ENCODE results near the gene TMTC1. TPM values are rescaled to one million over a fixed set of nuclear protein-coding genes. Genes with fewer than 3 reads are reported as not detected.
"Not testable (repeated sequence)": the region's sequence is repeated elsewhere in the genome, so short reads cannot be mapped to it uniquely, and the experiment has no call there.

TMTC1 gene
- not detected in 2 replicates for total RNA-seq (2014; rRNA removed; shearing (Covaris generic))

- in situ Hi-C loops (cut with HindIII; ENCODE audit: low sequenced_read_pairs), result no loop called here
- no peak for DNase-seq (ENCODE audit: low spot score)
Observed at GRCh38 chr12:29783773-29784666, at the start of gene TMTC1. Gene TMTC1, minus strand, starts transcription at chr12:29783942. Its CDS starts 191 bp downstream, at chr12:29783751.

DNA sequence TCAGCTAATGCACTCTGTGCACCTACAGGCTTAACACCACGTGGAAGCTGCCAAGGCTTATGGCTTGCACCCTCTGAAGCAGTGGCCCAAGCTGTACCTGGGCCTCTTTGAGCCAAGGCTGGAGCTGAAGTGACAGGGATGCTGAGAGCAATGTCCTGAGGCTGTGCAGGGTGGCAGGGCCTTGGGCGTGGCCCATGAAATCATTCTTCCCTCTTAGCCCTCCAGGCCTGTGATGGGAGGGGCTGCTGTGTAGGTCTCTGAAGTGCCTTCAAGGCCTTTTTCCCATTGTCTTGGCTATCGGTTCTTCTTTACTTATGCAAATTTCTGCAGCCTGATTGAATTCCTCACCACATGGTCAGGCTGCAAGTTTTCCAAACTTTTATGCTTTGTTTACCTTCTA is 47.4 kb upstream of the TMTC1 start:
- in situ Hi-C loops (cut with HindIII; ENCODE audit: low sequenced_read_pairs), result no loop called here

DNA sequence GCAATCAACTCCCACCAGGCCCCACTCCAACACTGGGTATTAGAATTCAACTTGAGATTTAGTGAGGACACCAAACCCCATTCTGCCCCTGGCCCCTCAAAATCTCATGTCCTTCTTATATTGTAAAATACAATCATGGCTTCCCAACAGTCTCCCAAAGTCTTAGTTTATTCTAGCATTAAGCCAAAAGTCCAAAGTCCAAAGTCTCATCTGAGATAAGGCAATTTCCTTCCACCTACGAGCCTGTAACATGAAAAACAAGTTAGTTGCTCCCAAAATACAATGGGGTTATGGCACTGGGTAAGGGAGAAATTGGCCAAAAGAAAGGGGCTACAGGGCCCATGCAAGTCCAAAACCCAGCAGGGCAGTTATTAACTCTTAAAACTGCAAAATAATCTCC is 46.6 kb upstream of the TMTC1 start:
- in situ Hi-C loops (cut with HindIII; ENCODE audit: low sequenced_read_pairs), result no loop called here
- no peak for DNase-seq (ENCODE audit: low spot score)

More for the DNA sequence above, 47.4 kb upstream of the TMTC1 start:
- no peak for DNase-seq (ENCODE audit: low spot score)

- in situ Hi-C loops (cut with HindIII; ENCODE audit: low sequenced_read_pairs), result no loop called here
- DNase-seq (ENCODE audit: low spot score), result no peak
Observed at GRCh38 chr12:29818916-29819623, 35.3 kb upstream of the TMTC1 start.

DNA sequence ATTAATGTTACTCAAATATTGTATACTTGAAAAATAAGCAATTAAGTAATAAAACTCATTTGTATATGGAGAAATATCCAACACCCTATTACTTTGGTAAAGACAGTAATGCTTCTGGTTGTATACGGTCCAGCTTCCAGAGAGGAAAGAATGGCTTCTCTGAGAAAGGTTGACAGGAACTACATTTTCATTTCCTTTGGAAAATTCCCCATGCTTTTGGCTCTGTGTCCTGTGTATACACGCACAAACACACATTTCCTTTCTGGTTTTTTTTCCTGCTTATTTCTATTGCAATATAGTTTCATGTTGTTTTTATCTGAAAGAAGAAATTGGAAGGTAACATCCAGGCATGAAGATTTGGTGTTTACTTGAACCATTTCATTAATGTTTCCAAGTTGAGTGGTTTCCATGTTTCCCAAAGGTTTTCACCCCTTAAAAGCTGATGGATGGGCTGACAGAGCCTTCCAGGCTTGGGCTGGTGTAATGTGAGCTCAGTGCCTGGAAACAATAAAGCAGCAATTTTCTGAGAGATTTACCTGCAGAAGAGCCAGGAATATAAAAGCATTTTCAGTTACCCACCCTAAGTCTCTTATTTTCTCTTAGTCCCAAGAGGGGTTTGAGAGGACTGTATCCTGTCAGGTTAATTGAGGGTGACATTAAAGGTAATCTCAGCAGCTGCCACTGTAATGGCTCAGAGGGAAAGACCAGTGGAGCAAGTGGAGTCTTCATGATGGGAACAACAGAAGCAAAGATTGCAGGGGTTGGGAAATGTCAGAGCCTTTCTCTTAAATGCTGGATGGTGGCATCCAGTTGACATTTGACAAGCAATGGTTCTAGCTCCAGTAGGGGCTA is 33.4 kb upstream of the TMTC1 start:
- no peak for DNase-seq (ENCODE audit: low spot score)
- in situ Hi-C loops (cut with HindIII; ENCODE audit: low sequenced_read_pairs), result no loop called here

GRCh38 chr12:29809616-29810361 is 26.0 kb upstream of the TMTC1 start:
- in situ Hi-C loops (cut with HindIII; ENCODE audit: low sequenced_read_pairs); DNase-seq (ENCODE audit: low spot score): not testable (repeated sequence)

- in situ Hi-C loops (cut with HindIII; ENCODE audit: low sequenced_read_pairs), result no loop called here
- DNase-seq (ENCODE audit: low spot score), result no peak
Observed at GRCh38 chr12:29807129-29807528, 23.4 kb upstream of the TMTC1 start.

DNA sequence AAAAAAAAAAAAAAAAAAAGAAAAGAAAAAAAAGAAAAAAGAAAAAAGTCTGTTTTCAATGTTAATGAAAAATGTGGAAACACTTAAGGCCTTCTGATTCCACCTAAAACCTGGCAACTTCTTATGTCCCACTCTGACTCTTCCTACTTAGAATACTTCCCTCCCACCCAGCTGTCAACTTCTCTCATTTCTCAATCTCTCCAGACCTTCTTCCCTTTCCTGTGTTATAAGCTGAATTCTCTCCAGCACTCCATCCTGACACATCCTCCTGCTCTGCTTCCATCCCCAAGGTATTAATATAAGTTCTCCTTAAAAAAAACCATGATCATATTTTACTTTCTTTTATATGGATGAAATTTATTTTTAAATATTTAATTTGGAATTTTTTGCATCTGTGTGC is 20.3 kb upstream of the TMTC1 start:
- in situ Hi-C loops (cut with HindIII; ENCODE audit: low sequenced_read_pairs), result no loop called here
- no peak for DNase-seq (ENCODE audit: low spot score)

DNA sequence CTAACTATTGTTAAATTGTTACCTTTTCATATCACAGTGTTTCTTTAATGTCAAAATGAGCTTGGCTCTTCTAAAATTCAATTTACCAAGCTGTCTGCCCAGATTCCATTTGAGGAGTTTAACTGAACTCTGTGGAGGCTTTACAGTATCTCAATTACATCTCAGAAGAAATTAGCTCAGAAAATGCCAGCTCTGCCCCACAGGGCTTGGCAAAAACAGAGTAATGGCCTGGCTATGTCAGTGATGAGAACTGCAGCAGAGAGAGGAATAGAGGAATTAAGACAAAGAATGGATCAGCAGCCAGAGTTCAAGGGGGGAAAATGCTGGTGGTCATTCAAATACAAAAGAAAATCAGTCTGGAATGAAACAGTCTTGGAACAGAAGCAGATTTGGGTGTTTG is 15.8 kb upstream of the TMTC1 start:
- in situ Hi-C loops (cut with HindIII; ENCODE audit: low sequenced_read_pairs), result no loop called here
- no peak for DNase-seq (ENCODE audit: low spot score)

- in situ Hi-C loops (cut with HindIII; ENCODE audit: low sequenced_read_pairs), result no loop called here
Observed at GRCh38 chr12:29797565-29798355, 14.0 kb upstream of the TMTC1 start.

GRCh38 chr12:29796823-29797263 is 13.1 kb upstream of the TMTC1 start:
- in situ Hi-C loops (cut with HindIII; ENCODE audit: low sequenced_read_pairs), result no loop called here
- no peak for DNase-seq (ENCODE audit: low spot score)

More at GRCh38 chr12:29797565-29798355, 14.0 kb upstream of the TMTC1 start:
- DNase-seq (ENCODE audit: low spot score), result no peak

DNA sequence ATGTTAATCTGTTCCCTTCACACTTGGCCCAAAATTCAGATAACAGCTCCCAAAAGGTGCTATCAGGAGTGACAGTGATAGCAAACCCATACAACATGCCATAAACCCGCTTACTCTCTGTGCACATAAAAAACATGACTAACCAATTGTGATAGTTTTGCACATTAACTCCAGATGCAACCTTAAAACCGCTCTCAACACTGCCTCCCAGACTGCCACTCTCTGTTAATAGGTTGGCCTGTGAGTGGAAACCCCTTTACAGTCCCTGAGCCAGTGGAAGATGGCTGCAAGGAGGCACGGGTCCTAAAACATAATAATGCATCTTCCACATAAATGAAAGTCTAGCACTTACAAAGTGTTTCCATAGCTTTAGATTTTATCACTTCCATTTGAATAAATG is 12.0 kb upstream of the TMTC1 start:
- in situ Hi-C loops (cut with HindIII; ENCODE audit: low sequenced_read_pairs), result no loop called here
- DNase-seq (ENCODE audit: low spot score), result no peak

- DNase-seq (ENCODE audit: low spot score), result no peak
- in situ Hi-C loops (cut with HindIII; ENCODE audit: low sequenced_read_pairs), result no loop called here
Observed at GRCh38 chr12:29794862-29795261, 11.1 kb upstream of the TMTC1 start.

GRCh38 chr12:29792853-29793252 is 9.1 kb upstream of the TMTC1 start:
- in situ Hi-C loops (cut with HindIII; ENCODE audit: low sequenced_read_pairs), result no loop called here

GRCh38 chr12:29792132-29792531 is 8.4 kb upstream of the TMTC1 start:
- in situ Hi-C loops (cut with HindIII; ENCODE audit: low sequenced_read_pairs), result no loop called here
- no peak for DNase-seq (ENCODE audit: low spot score)

More at GRCh38 chr12:29792853-29793252, 9.1 kb upstream of the TMTC1 start:
- no peak for DNase-seq (ENCODE audit: low spot score)

DNA sequence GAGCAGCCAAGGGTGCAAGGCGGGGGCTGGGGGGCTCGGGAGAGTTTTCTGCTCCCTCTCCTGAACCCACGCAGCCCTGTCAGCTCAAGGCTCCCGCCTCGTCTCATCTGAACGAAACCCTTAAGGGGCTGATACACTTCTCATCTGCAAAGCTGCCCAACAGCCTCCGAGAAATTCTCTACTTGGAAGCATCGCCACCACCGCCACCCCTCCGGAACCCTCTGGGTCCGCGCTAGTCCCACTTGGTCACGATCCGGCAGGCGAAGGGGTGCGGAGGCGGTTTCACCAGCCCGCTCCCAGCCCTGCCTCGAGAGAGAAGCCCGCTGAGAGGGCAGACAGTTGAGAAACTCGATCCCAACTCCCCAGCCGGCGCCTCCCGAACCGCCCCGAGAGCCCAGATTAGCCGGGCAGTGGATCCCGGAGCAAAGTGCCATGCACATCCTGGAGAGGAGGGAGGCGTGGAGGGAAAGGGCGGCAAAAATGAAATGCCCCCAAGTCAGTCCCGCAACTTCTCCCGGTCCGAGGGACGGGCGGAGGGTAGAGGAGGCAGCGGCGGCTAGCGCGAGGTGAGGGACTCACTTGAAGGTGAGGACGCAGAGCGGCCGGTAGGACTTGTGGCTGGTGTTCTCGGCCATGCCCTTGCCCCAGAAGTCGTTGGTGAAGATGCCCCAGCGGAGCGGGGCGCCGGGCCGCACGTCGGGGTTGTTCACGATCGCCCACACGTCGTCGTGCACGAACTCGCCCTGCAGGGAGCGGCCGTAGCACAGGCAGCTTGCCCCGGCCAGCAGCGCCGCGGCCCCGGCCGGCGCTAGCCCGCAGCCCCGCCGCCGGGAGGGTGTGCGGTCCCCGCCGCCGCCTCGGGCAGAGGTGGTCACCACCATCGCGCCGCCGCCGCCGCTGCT is 620 bp downstream of the TMTC1 start:
- DNase-seq (ENCODE audit: low spot score), result no peak
- in situ Hi-C loops (cut with HindIII; ENCODE audit: low sequenced_read_pairs), result no loop called here

DNA sequence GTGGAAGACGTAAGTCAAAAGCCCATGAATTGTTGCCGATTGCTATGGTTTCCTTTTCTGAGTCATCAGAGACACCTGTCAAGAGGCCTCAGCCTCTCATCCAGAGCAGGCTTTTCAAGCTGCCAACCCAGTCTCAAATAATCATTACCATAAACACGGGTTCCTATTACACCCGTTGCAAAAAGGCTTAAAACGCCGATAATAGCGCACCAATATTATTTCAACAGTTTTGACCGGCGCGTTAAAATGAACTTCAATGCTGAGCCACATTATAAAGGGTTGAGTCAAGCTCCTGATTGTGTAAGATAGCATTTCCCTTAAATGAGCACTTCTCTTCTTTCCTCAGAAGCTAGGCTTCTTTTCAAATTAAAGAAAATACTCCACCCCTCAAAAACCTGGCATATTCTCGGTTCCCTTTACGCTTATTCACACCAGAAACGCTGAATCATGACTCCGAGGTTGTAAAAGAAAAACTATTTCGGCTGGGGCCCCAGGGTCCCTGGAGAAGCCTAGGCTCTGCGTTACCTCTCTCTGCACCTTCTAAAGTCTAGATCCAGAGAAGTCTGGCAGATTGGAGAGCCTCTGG is 1.4 kb downstream of the TMTC1 start:
- no peak for DNase-seq (ENCODE audit: low spot score)
- in situ Hi-C loops (cut with HindIII; ENCODE audit: low sequenced_read_pairs), result no loop called here

All from G401 (cell line).